ENCODE results near the gene DHTKD1.

- TF ChIP-seq POLR2AphosphoS5 (IDR thresholded peaks at IDR 0.05; ENCODE audit: low read depth, low read length): no peak
- TF ChIP-seq POLR2A (IDR thresholded peaks at IDR 0.05; ENCODE audit: low read depth, low read length): no peak
- TF ChIP-seq TAF1 (IDR thresholded peaks at IDR 0.05; ENCODE audit: borderline replicate concordance, low read depth, low read length): no peak
Measured at GRCh38 chr10:12158111-12158510, 89.4 kb downstream of the DHTKD1 start.
